ENCODE results near the gene GAS7.

The GAS7 gene

GRCh38 chr17:9916108-9916507, 282.3 kb downstream of the GAS7 start:
- H3K9ac ChIP-seq (ENCODE audit: low read depth in 1 of 2, low read length in 2 of 2): no peak overlapping the region
- no peaks in the 10 kb centered on the region for H3K4me1 ChIP-seq (ENCODE audit: control insufficient read depth in 2 of 2, insufficient read depth in 2 of 2, low read length in 2 of 2)
- H3K9me3 ChIP-seq (ENCODE audit: control insufficient read depth in 2 of 2, low read length in 2 of 2): no peaks in the 10 kb centered on the region
- H3K27me3 ChIP-seq (ENCODE audit: control insufficient read depth in 2 of 2, insufficient read depth in 2 of 2, low read length in 2 of 2): no peaks in the 10 kb centered on the region
- no peak overlapping the region for H3K4me3 ChIP-seq (ENCODE audit: low read length in 2 of 2)
- H3K27ac ChIP-seq (ENCODE audit: low read depth in 2 of 2, low read length in 2 of 2): no peak overlapping the region
- H3K36me3 ChIP-seq (ENCODE audit: control insufficient read depth in 2 of 2, insufficient read depth in 2 of 2, low read length in 2 of 2): peaks cover 0 to 5% of the 10 kb centered on the region in 2 donors

- Histone ChIP-seq H3K4me3 (ENCODE audit: low read length in 2 of 2) (no peak overlapping the region), H3K4me1 (ENCODE audit: control insufficient read depth in 2 of 2, insufficient read depth in 2 of 2, low read length in 2 of 2) (no peaks in the 10 kb centered on the region), H3K27ac (ENCODE audit: low read depth in 2 of 2, low read length in 2 of 2) (no peak overlapping the region), H3K36me3 (ENCODE audit: control insufficient read depth in 2 of 2, insufficient read depth in 2 of 2, low read length in 2 of 2) (peaks cover 0 to 2% of the 10 kb centered on the region in 2 donors), H3K9me3 (ENCODE audit: control insufficient read depth in 2 of 2, low read length in 2 of 2) (no peaks in the 10 kb centered on the region), H3K9ac (ENCODE audit: low read depth in 1 of 2, low read length in 2 of 2) (no peak overlapping the region), H3K27me3 (ENCODE audit: control insufficient read depth in 2 of 2, insufficient read depth in 2 of 2, low read length in 2 of 2) (no peaks in the 10 kb centered on the region)
Measured at GRCh38 chr17:9913476-9913875, 284.9 kb downstream of the GAS7 start.

GRCh38 chr17:9912121-9913099, 286.0 kb downstream of the GAS7 start:
- Histone ChIP-seq H3K9ac (ENCODE audit: low read depth in 1 of 2, low read length in 2 of 2) (no peak overlapping the region), H3K36me3 (ENCODE audit: control insufficient read depth in 2 of 2, insufficient read depth in 2 of 2, low read length in 2 of 2) (peaks cover 0 to 2% of the 10 kb centered on the region in 2 donors), H3K27ac (ENCODE audit: low read depth in 2 of 2, low read length in 2 of 2) (no peak overlapping the region)

GRCh38 chr17:9911089-9911488, 287.3 kb downstream of the GAS7 start:
- Histone ChIP-seq H3K36me3 (ENCODE audit: control insufficient read depth in 2 of 2, insufficient read depth in 2 of 2, low read length in 2 of 2) (no peaks in the 10 kb centered on the region), H3K9ac (ENCODE audit: low read depth in 1 of 2, low read length in 2 of 2) (no peak overlapping the region), H3K27me3 (ENCODE audit: control insufficient read depth in 2 of 2, insufficient read depth in 2 of 2, low read length in 2 of 2) (no peaks in the 10 kb centered on the region), H3K4me1 (ENCODE audit: control insufficient read depth in 2 of 2, insufficient read depth in 2 of 2, low read length in 2 of 2) (no peaks in the 10 kb centered on the region), H3K4me3 (ENCODE audit: low read length in 2 of 2) (no peak overlapping the region), H3K9me3 (ENCODE audit: control insufficient read depth in 2 of 2, low read length in 2 of 2) (no peaks in the 10 kb centered on the region), H3K27ac (ENCODE audit: low read depth in 2 of 2, low read length in 2 of 2) (no peak overlapping the region)

More at GRCh38 chr17:9912121-9913099, 286.0 kb downstream of the GAS7 start:
- Histone ChIP-seq H3K9me3 (ENCODE audit: control insufficient read depth in 2 of 2, low read length in 2 of 2) (no peaks in the 10 kb centered on the region), H3K27me3 (ENCODE audit: control insufficient read depth in 2 of 2, insufficient read depth in 2 of 2, low read length in 2 of 2) (no peaks in the 10 kb centered on the region), H3K4me1 (ENCODE audit: control insufficient read depth in 2 of 2, insufficient read depth in 2 of 2, low read length in 2 of 2) (no peaks in the 10 kb centered on the region), H3K4me3 (ENCODE audit: low read length in 2 of 2) (no peak overlapping the region)

- Histone ChIP-seq H3K27me3 (ENCODE audit: control insufficient read depth in 2 of 2, insufficient read depth in 2 of 2, low read length in 2 of 2) (no peaks in the 10 kb centered on the region), H3K4me3 (ENCODE audit: low read length in 2 of 2) (no peak overlapping the region), H3K9ac (ENCODE audit: low read depth in 1 of 2, low read length in 2 of 2) (no peak overlapping the region), H3K4me1 (ENCODE audit: control insufficient read depth in 2 of 2, insufficient read depth in 2 of 2, low read length in 2 of 2) (no peaks in the 10 kb centered on the region), H3K36me3 (ENCODE audit: control insufficient read depth in 2 of 2, insufficient read depth in 2 of 2, low read length in 2 of 2) (no peaks in the 10 kb centered on the region), H3K27ac (ENCODE audit: low read depth in 2 of 2, low read length in 2 of 2) (no peak overlapping the region), H3K9me3 (ENCODE audit: control insufficient read depth in 2 of 2, low read length in 2 of 2) (no peaks in the 10 kb centered on the region)
Measured at GRCh38 chr17:9908649-9909042, 289.8 kb downstream of the GAS7 start.

GRCh38 chr17:9907883-9908648, 290.3 kb downstream of the GAS7 start:
- Histone ChIP-seq H3K9ac (ENCODE audit: low read depth in 1 of 2, low read length in 2 of 2) (no peak overlapping the region), H3K27ac (ENCODE audit: low read depth in 2 of 2, low read length in 2 of 2) (peak overlapping the region in 1 of 2 donors; percentile 38), H3K4me3 (ENCODE audit: low read length in 2 of 2) (no peak overlapping the region), H3K9me3 (ENCODE audit: control insufficient read depth in 2 of 2, low read length in 2 of 2) (no peaks in the 10 kb centered on the region), H3K36me3 (ENCODE audit: control insufficient read depth in 2 of 2, insufficient read depth in 2 of 2, low read length in 2 of 2) (no peaks in the 10 kb centered on the region), H3K4me1 (ENCODE audit: control insufficient read depth in 2 of 2, insufficient read depth in 2 of 2, low read length in 2 of 2) (no peaks in the 10 kb centered on the region), H3K27me3 (ENCODE audit: control insufficient read depth in 2 of 2, insufficient read depth in 2 of 2, low read length in 2 of 2) (no peaks in the 10 kb centered on the region)

- H3K9ac ChIP-seq (ENCODE audit: low read depth in 1 of 2, low read length in 2 of 2): no peak overlapping the region
- H3K4me1 ChIP-seq (ENCODE audit: control insufficient read depth in 2 of 2, insufficient read depth in 2 of 2, low read length in 2 of 2): no peaks in the 10 kb centered on the region
- no peak overlapping the region for H3K27ac ChIP-seq (ENCODE audit: low read depth in 2 of 2, low read length in 2 of 2)
- no peak overlapping the region for H3K4me3 ChIP-seq (ENCODE audit: low read length in 2 of 2)
- H3K9me3 ChIP-seq (ENCODE audit: control insufficient read depth in 2 of 2, low read length in 2 of 2): no peaks in the 10 kb centered on the region
- no peaks in the 10 kb centered on the region for H3K27me3 ChIP-seq (ENCODE audit: control insufficient read depth in 2 of 2, insufficient read depth in 2 of 2, low read length in 2 of 2)
- no peaks in the 10 kb centered on the region for H3K36me3 ChIP-seq (ENCODE audit: control insufficient read depth in 2 of 2, insufficient read depth in 2 of 2, low read length in 2 of 2)
Measured at GRCh38 chr17:9907131-9907530, 291.3 kb downstream of the GAS7 start.

- Histone ChIP-seq H3K27me3 (ENCODE audit: control insufficient read depth in 2 of 2, insufficient read depth in 2 of 2, low read length in 2 of 2) (no peaks in the 10 kb centered on the region), H3K4me3 (ENCODE audit: low read length in 2 of 2) (no peak overlapping the region), H3K9me3 (ENCODE audit: control insufficient read depth in 2 of 2, low read length in 2 of 2) (no peaks in the 10 kb centered on the region), H3K36me3 (ENCODE audit: control insufficient read depth in 2 of 2, insufficient read depth in 2 of 2, low read length in 2 of 2) (no peaks in the 10 kb centered on the region), H3K4me1 (ENCODE audit: control insufficient read depth in 2 of 2, insufficient read depth in 2 of 2, low read length in 2 of 2) (no peaks in the 10 kb centered on the region), H3K9ac (ENCODE audit: low read depth in 1 of 2, low read length in 2 of 2) (no peak overlapping the region), H3K27ac (ENCODE audit: low read depth in 2 of 2, low read length in 2 of 2) (no peak overlapping the region)
Measured at GRCh38 chr17:9906616-9907015, 291.8 kb downstream of the GAS7 start.

- no peak overlapping the region for H3K9ac ChIP-seq (ENCODE audit: low read depth in 1 of 2, low read length in 2 of 2)
- no peaks in the 10 kb centered on the region for H3K9me3 ChIP-seq (ENCODE audit: control insufficient read depth in 2 of 2, low read length in 2 of 2)
- no peak overlapping the region for H3K27ac ChIP-seq (ENCODE audit: low read depth in 2 of 2, low read length in 2 of 2)
- H3K4me3 ChIP-seq (ENCODE audit: low read length in 2 of 2): no peak overlapping the region
- H3K4me1 ChIP-seq (ENCODE audit: control insufficient read depth in 2 of 2, insufficient read depth in 2 of 2, low read length in 2 of 2): no peaks in the 10 kb centered on the region
- no peaks in the 10 kb centered on the region for H3K27me3 ChIP-seq (ENCODE audit: control insufficient read depth in 2 of 2, insufficient read depth in 2 of 2, low read length in 2 of 2)
- no peaks in the 10 kb centered on the region for H3K36me3 ChIP-seq (ENCODE audit: control insufficient read depth in 2 of 2, insufficient read depth in 2 of 2, low read length in 2 of 2)
Measured at GRCh38 chr17:9905902-9906301, 292.5 kb downstream of the GAS7 start.

- Histone ChIP-seq H3K9ac (ENCODE audit: low read depth in 1 of 2, low read length in 2 of 2) (no peak within 1 kb of the TSS), H3K27ac (ENCODE audit: low read depth in 2 of 2, low read length in 2 of 2) (no peak within 1 kb of the TSS), H3K27me3 (ENCODE audit: control insufficient read depth in 2 of 2, insufficient read depth in 2 of 2, low read length in 2 of 2) (no peaks in the 10 kb centered on the region), H3K4me3 (ENCODE audit: low read length in 2 of 2) (no peak within 1 kb of the TSS), H3K36me3 (ENCODE audit: control insufficient read depth in 2 of 2, insufficient read depth in 2 of 2, low read length in 2 of 2) (no peaks in the 10 kb centered on the region), H3K9me3 (ENCODE audit: control insufficient read depth in 2 of 2, low read length in 2 of 2) (no peaks in the 10 kb centered on the region), H3K4me1 (ENCODE audit: control insufficient read depth in 2 of 2, insufficient read depth in 2 of 2, low read length in 2 of 2) (peaks cover 0 to under 1% of the 10 kb centered on the region in 2 donors)
Measured at GRCh38 chr17:9905078-9905415, 293.4 kb downstream of the GAS7 start, which contains the start of gene RCVRN. RCVRN (minus strand) TSS chr17:9905271; CDS start chr17:9905180, 91 bp downstream.
